VCaP (cell line): ENCODE data around the gene SERPINA9.

Source experiments
- H3K27ac ChIP-seq: fragments of 450-650 bp; 2 replicates; pipeline ENCODE4 v1.5.1; 2017
- CTCF ChIP-seq: fragments of 450-650 bp; conservative IDR thresholded peaks from 2 replicates; pipeline ENCODE4 v1.5.1; 2017; ENCODE audit warnings: mild to moderate bottlenecking, moderate library complexity

SERPINA9 gene

GRCh38 chr14:94467728-94468520 lies 8.1 kb downstream of the SERPINA9 start:
- no peak for TF ChIP-seq CTCF
- no peak overlapping the region for H3K27ac ChIP-seq

DNA sequence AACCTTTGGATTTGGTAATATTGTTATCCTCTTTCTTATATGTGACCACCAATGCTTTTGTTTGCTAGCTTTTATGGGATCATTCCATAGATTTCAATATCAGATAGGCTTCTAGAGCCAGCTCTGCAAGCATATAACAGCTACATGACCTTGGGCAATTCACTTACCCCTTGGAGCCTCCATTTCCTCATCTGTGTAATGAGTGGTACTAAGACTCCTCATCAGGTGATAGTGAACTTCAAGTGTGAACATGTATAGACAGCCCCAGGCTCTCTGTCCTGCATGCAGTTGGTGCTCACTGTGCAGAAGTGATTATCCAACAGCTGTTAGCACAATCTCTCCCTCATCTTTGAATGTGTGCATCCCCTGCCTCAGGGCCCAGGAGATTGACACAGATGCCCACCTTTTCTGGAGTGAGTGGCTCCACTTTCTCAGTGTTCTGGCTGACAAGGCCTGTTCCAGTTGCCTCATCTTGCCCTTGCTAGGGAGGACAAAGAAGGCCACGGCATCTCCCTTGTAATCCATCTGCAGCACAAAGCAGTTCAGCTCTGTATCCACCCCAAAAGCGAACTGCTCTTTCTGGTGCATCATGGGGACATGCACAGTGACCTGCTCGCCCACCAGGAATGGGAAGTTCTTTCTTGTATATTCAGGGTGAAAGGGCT lies 9.2 kb downstream of the SERPINA9 start:
- no peak for TF ChIP-seq CTCF

GRCh38 chr14:94465042-94465441 lies 11.0 kb downstream of the SERPINA9 start:
- TF ChIP-seq CTCF, result no peak
- no peak overlapping the region for H3K27ac ChIP-seq

More for the DNA sequence above, 9.2 kb downstream of the SERPINA9 start:
- H3K27ac ChIP-seq, result no peak overlapping the region

DNA sequence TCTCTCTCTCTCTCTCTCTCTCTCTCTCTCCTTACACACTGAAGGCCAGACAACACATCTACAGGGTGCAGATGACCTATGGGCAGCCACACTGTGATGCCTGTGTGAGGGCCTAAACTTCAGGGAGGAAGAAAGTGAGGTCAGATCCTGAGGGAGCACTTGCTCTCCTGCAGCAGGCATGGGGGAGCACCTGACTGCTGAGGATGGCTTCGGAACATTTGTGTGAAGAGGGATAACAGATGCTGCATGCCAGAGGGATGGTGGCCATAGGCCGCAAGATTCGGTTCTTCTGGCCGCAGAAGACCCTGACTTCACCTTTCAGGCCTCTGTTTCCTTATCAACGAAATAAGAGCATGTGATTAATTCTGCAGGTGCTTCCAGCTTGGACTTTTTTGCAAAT lies 11.7 kb downstream of the SERPINA9 start:
- no peak for TF ChIP-seq CTCF
- H3K27ac ChIP-seq, result no peak overlapping the region

- no peak overlapping the region for H3K27ac ChIP-seq
- TF ChIP-seq CTCF, result no peak
Observed at GRCh38 chr14:94462763-94463572, 13.0 kb downstream of the SERPINA9 start.

GRCh38 chr14:94462219-94462551 lies 13.8 kb downstream of the SERPINA9 start:
- H3K27ac ChIP-seq, result no peak overlapping the region
- no peak for TF ChIP-seq CTCF

DNA sequence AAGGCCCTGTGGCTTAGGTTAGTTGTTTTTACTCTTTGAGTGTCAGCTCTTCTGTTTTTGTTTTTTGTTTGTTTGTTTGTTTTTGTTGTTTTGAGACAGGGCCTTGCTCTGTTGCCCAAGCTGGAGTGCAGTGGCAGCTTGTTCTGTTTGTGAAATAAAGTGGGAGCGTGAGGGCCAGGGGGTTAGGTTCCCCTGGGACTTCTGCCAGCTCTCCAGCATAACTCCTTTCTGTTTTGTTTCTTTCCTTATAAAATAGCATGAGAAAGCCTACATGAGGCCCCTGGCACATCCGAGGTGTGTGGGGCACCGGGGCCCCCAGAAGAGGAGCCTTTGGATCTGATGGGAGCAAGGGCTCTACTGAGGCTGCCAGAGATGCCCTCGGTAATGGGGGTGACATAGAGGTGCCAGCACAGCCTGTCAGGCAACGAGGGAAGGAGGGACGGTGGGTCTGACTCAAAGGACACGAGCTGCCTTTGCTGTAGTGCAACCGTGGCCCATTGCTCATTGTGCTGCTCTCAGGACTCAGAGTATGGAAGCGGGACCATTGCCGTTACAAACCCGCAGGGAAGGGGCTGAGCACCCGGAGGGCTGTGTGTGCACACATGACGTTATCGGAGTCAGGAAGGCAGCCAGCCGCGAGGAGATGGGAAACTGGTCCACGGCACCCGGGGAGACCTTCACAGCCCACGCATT lies 14.3 kb downstream of the SERPINA9 start:
- TF ChIP-seq CTCF, result no peak
- H3K27ac ChIP-seq, result no peak overlapping the region
